Activated B cell treated with CpG ODN at 0.5 μM for 24 hours (primary cell): ENCODE measurements around the gene ZNF584. TPM values are rescaled to one million over a fixed set of nuclear protein-coding genes. Genes with fewer than 3 reads are reported as not detected.
A peak's percentile ranks its signal among the peaks of the same experiment; 100 is the strongest.
"Not testable (repeated sequence)": the region's sequence is repeated elsewhere in the genome, so short reads cannot be mapped to it uniquely, and the experiment has no call there.

Experiments used
- ATAC-seq: fragments of 200-7000 bp; cut with Tn5 transposase; one replicate; pipeline ENCODE4 v1.10.0; 2021; ENCODE audit warnings: low read depth, mild to moderate bottlenecking, moderate library complexity
- CTCF ChIA-PET: fragments of 350-600 bp; sonication (Branson Sonifier 250); formaldehyde crosslinking; loops from one replicate; lab custom pipeline; 2021; ENCODE audit warnings: antibody characterized with exemption; lab: Charles Lee
- POLR2A ChIA-PET: fragments of 350-600 bp; sonication (Branson Sonifier 250); formaldehyde crosslinking; loops from one replicate; lab custom pipeline; 2021; ENCODE audit warnings: antibody characterized with exemption; lab: Charles Lee
- DNase-seq: peaks from one replicate; pipeline ENCODE4 v3.0.0; 2022
- H3K27ac Mint-ChIP-seq: one replicate; pipeline ENCODE4 v1.8.0; 2020; ENCODE audit warnings: mixed read lengths
- H3K27me3 Mint-ChIP-seq: one replicate; pipeline ENCODE4 v1.8.0; 2021; ENCODE audit warnings: mixed read lengths
- H3K36me3 Mint-ChIP-seq: one replicate; pipeline ENCODE4 v1.8.0; 2021; ENCODE audit warnings: low read depth, mixed read lengths
- H3K4me1 Mint-ChIP-seq: one replicate; pipeline ENCODE4 v1.8.0; 2021; ENCODE audit warnings: mixed read lengths
- H3K4me3 Mint-ChIP-seq: one replicate; pipeline ENCODE4 v1.8.0; 2020; ENCODE audit warnings: mild to moderate bottlenecking, mixed read lengths
- H3K9me3 Mint-ChIP-seq: one replicate; pipeline ENCODE4 v1.8.0; 2020; ENCODE audit warnings: mixed read lengths
- CTCF ChIP-seq: fragments of 200-600 bp; IDR thresholded peaks from one replicate; pipeline ENCODE4 v1.8.0; 2022; ENCODE audit warnings: antibody characterized with exemption, mild to moderate bottlenecking
- intact Hi-C: fragments of 100-400 bp; cut with micrococcal nuclease; formaldehyde crosslinking; loops from one replicate; pipeline ENCODE4 v1.15.1; 2024
- total RNA-seq: library from RNA; stranded (reverse); gene quantifications from 2 replicates; pipeline ENCODE4 v1.2.3, GENCODE V29; 2022

The ZNF584 gene
- total RNA-seq, 1 donor from 2014 or later: 9.6 TPM

GRCh38 chr19:58400316-58400915, 8.0 kb upstream of the ZNF584 start:
- CTCF ChIA-PET: no interaction called here
- POLR2A ChIA-PET: interaction anchor here (1.1 kb wide), 1 partner anchor 38 kb away, joined by 3 read pairs; no protein-coding TSS in a partner anchor
- peaks cover 15% of the 10 kb centered on the region for H3K4me1 Mint-ChIP-seq
- H3K9me3 Mint-ChIP-seq: no peaks in the 10 kb centered on the region
- H3K27ac Mint-ChIP-seq: no peak overlapping the region
- intact Hi-C loops: loop anchor here (2.0 to 10.0 kb wide), 2 partner anchors 66 to 306 kb away; partner anchors contain the start of genes ZNF324 and ZSCAN18
- no peak for TF ChIP-seq CTCF
- ATAC-seq (no peak), DNase-seq (no peak)
- peaks cover 2% of the 10 kb centered on the region for H3K36me3 Mint-ChIP-seq
- peaks cover 7% of the 10 kb centered on the region for H3K27me3 Mint-ChIP-seq
- H3K4me3 Mint-ChIP-seq: peak overlapping the region; percentile 92

- ChIA-PET CTCF (no interaction called here), POLR2A (interaction anchor here (0.6 to 2.2 kb wide), 4 partner anchors 12 to 42 kb away, joined by 3 to 10 read pairs (median 4); partner anchors contain the start of genes RPS5 and ZNF837)
- Mint-ChIP-seq H3K4me1 (peaks cover 12% of the 10 kb centered on the region), H3K9me3 (no peaks in the 10 kb centered on the region), H3K4me3 (peak overlapping the region; percentile 92), H3K27me3 (peaks cover 7% of the 10 kb centered on the region), H3K27ac (peak overlapping the region; percentile 90), H3K36me3 (no peaks in the 10 kb centered on the region)
- DNase-seq: peak; percentile 96
- peak; percentile 96 for ATAC-seq
- no peak for TF ChIP-seq CTCF
- intact Hi-C loops: loop anchor here (1.0 to 10.0 kb wide), 15 partner anchors 14 to 720 kb away; partner anchors contain the start of genes ERVK3-1, RPS5, TRIM28 and ZNF132
These were observed 7.3 kb upstream of the ZNF584 start for GRCh38 chr19:58400916-58401839.

- CTCF ChIA-PET: no interaction called here
- H3K9me3 Mint-ChIP-seq: no peaks in the 10 kb centered on the region
- POLR2A ChIA-PET: interaction anchor here (0.6 to 2.2 kb wide), 7 partner anchors 15 to 118 kb away, joined by 3 to 10 read pairs (median 3); partner anchors contain the start of genes RPS5, ZBTB45, ZNF132 and ZNF497
- peak overlapping the region; percentile 92 for H3K4me3 Mint-ChIP-seq
- peaks cover 7% of the 10 kb centered on the region for H3K27me3 Mint-ChIP-seq
- ATAC-seq (no peak), DNase-seq (no peak)
- TF ChIP-seq CTCF: no peak
- no peak overlapping the region for H3K27ac Mint-ChIP-seq
- peaks cover 18% of the 10 kb centered on the region for H3K4me1 Mint-ChIP-seq
- no peaks in the 10 kb centered on the region for H3K36me3 Mint-ChIP-seq
- intact Hi-C loops: loop anchor here (1.0 to 10.0 kb wide), 15 partner anchors 15 to 721 kb away; partner anchors contain the start of genes ERVK3-1, RPS5, TRIM28 and ZNF132
These were observed 6.5 kb upstream of the ZNF584 start for GRCh38 chr19:58401840-58402421.

GRCh38 chr19:58403920-58404478, 4.5 kb upstream of the ZNF584 start:
- H3K27ac Mint-ChIP-seq, CTCF ChIA-PET, DNase-seq, H3K4me3 Mint-ChIP-seq, H3K27me3 Mint-ChIP-seq, ATAC-seq, H3K9me3 Mint-ChIP-seq, H3K36me3 Mint-ChIP-seq: not testable (repeated sequence)
- intact Hi-C loops: loop anchor here (10.0 kb wide), 1 partner anchor 309 kb away; the partner anchor contains the start of gene ZSCAN18
- H3K4me1 Mint-ChIP-seq: peaks cover 34% of the 10 kb centered on the region
- POLR2A ChIA-PET: interaction anchor here (1.0 to 2.2 kb wide), 2 partner anchors 22 to 36 kb away, joined by 3 to 10 read pairs; partner anchors contain the start of genes ZNF132 and ZNF837
